ENCODE data around the gene TRAF3IP1. TPM values are rescaled to one million over a fixed set of nuclear protein-coding genes. Genes with fewer than 3 reads are reported as not detected.

TRAF3IP1 gene
- total RNA-seq, 3 donors from 2014 or later = 13.3 to 37.5 (median 16.3) TPM

GRCh38 chr2:238274152-238274865 lies 46.0 kb upstream of the TRAF3IP1 start:
- H3K36me3 ChIP-seq (ENCODE audit: low read depth) = peaks cover 9% of the 10 kb centered on the region
- H3K4me3 ChIP-seq = no peak overlapping the region
- DNase-seq = peak; percentile 59 to 62 (median 61)
- ATAC-seq = peak; percentile 83
- H3K4me1 ChIP-seq (ENCODE audit: low read depth) = peaks cover 17% of the 10 kb centered on the region
- intact Hi-C loops (cut with DNase I, micrococcal nuclease) = no loop called here
- H3K9me3 ChIP-seq = no peaks in the 10 kb centered on the region
- no peak for TF ChIP-seq CTCF (IDR thresholded peaks at IDR 0.05)

GRCh38 chr2:238277695-238278094 lies 42.6 kb upstream of the TRAF3IP1 start:
- intact Hi-C loops (cut with DNase I, micrococcal nuclease) = no loop called here
- H3K36me3 ChIP-seq (ENCODE audit: low read depth) = peaks cover 5% of the 10 kb centered on the region

GRCh38 chr2:238278626-238279323 lies 41.5 kb upstream of the TRAF3IP1 start:
- intact Hi-C loops (cut with DNase I, micrococcal nuclease) = no loop called here
- H3K36me3 ChIP-seq (ENCODE audit: low read depth) = peaks cover 5% of the 10 kb centered on the region
- ATAC-seq = no peak
- peaks cover 48% of the 10 kb centered on the region for H3K4me1 ChIP-seq (ENCODE audit: low read depth)
- H3K4me3 ChIP-seq = no peak overlapping the region
- no peak for TF ChIP-seq CTCF (IDR thresholded peaks at IDR 0.05)
- H3K9me3 ChIP-seq = no peaks in the 10 kb centered on the region
- peak in 2 of 3 donors; percentile 21 to 36 for DNase-seq

More at GRCh38 chr2:238277695-238278094, 42.6 kb upstream of the TRAF3IP1 start:
- Histone ChIP-seq H3K9me3 (no peaks in the 10 kb centered on the region), H3K4me3 (no peak overlapping the region), H3K4me1 (ENCODE audit: low read depth) (peaks cover 44% of the 10 kb centered on the region)
- peak in 2 of 3 donors; percentile 29 to 45 for DNase-seq
- no peak for ATAC-seq
- no peak for TF ChIP-seq CTCF (IDR thresholded peaks at IDR 0.05)

- DNase-seq = peak in 2 of 3 donors; percentile 27 to 31
- intact Hi-C loops (cut with DNase I, micrococcal nuclease) = no loop called here
- Histone ChIP-seq H3K4me3 (no peak overlapping the region), H3K9me3 (no peaks in the 10 kb centered on the region), H3K36me3 (ENCODE audit: low read depth) (peaks cover 5% of the 10 kb centered on the region), H3K4me1 (ENCODE audit: low read depth) (peaks cover 48% of the 10 kb centered on the region)
- TF ChIP-seq CTCF (IDR thresholded peaks at IDR 0.05) = no peak
- ATAC-seq = no peak
Measured at GRCh38 chr2:238279324-238279682, 41.0 kb upstream of the TRAF3IP1 start.

- DNase-seq (peak; percentile 63 to 70 (median 69)), ATAC-seq (peak; percentile 74)
- Histone ChIP-seq H3K4me3 (no peak overlapping the region), H3K9me3 (no peaks in the 10 kb centered on the region), H3K36me3 (ENCODE audit: low read depth) (peaks cover under 1% of the 10 kb centered on the region), H3K4me1 (ENCODE audit: low read depth) (peaks cover 47% of the 10 kb centered on the region)
- intact Hi-C loops (cut with DNase I, micrococcal nuclease) = no loop called here
- TF ChIP-seq CTCF (IDR thresholded peaks at IDR 0.05) = no peak
Measured at GRCh38 chr2:238280083-238280825, 40.1 kb upstream of the TRAF3IP1 start.
